HL-60 (cell line): Measurements from ENCODE around the gene VAT1L.

Experiments used
- DNase-seq, 2 experiments: peaks; one replicate each; pipeline ENCODE4 v3.0.0-alpha.2; 2010 to 2020; ENCODE audit warnings: low read depth in 1 of 2, low spot score in 1 of 2
- H3K27ac ChIP-seq: fragments of 250-450 bp; sonication (Bioruptor Pico); replicated peaks from 2 replicates; pipeline ENCODE4 v1.5.1; 2020; ENCODE audit warnings: mild to moderate bottlenecking, moderate library complexity
- H3K27me3 ChIP-seq: fragments of 250-450 bp; sonication (Bioruptor Pico); 2 replicates; pipeline ENCODE4 v1.5.1; 2021; ENCODE audit warnings: mild to moderate bottlenecking, moderate library complexity; ENCODE audit not compliant: insufficient read depth, poor library complexity, severe bottlenecking
- H3K4me3 ChIP-seq: replicated peaks from 2 replicates; pipeline ENCODE4 v1.5.1; 2011; ENCODE audit warnings: mild to moderate bottlenecking, control low read depth, low read length; ENCODE audit not compliant: insufficient read depth
- CTCF ChIP-seq: IDR thresholded peaks from one replicate; pipeline ENCODE4 v1.5.1; 2011; ENCODE audit warnings: low read length, control low read depth, inconsistent platforms; ENCODE audit not compliant: insufficient read depth
- GABPA ChIP-seq: IDR thresholded peaks from 2 replicates; pipeline ENCODE4 v1.6.1; 2012; ENCODE audit warnings: low read depth
- POLR2AphosphoS5 ChIP-seq: IDR thresholded peaks from 2 replicates; pipeline ENCODE4 v1.6.1; 2012; ENCODE audit warnings: low read depth
- REST ChIP-seq: IDR thresholded peaks from 2 replicates; pipeline ENCODE4 v1.6.1; 2012; ENCODE audit warnings: low read depth; ENCODE audit not compliant: insufficient replicate concordance
- SPI1 ChIP-seq: IDR thresholded peaks from 2 replicates; pipeline ENCODE4 v1.6.1; 2012; ENCODE audit warnings: low read depth, mild to moderate bottlenecking, borderline replicate concordance

VAT1L gene

GRCh38 chr16:77805398-77805797, 17.0 kb downstream of the VAT1L start:
- no peak overlapping the region for H3K4me3 ChIP-seq
- no peak for DNase-seq
- H3K27ac ChIP-seq: no peak overlapping the region
- TF ChIP-seq SPI1: no peak
- no peak for TF ChIP-seq REST
- TF ChIP-seq GABPA: no peak
- TF ChIP-seq POLR2AphosphoS5: no peak
- no peaks in the 10 kb centered on the region for H3K27me3 ChIP-seq

- DNase-seq: no peak
- no peak overlapping the region for H3K27ac ChIP-seq
- no peak overlapping the region for H3K4me3 ChIP-seq
- H3K27me3 ChIP-seq: no peaks in the 10 kb centered on the region
- TF ChIP-seq POLR2AphosphoS5 (no peak), GABPA (no peak), CTCF (no peak), SPI1 (no peak)
These were observed 18.7 kb downstream of the VAT1L start for GRCh38 chr16:77807021-77807420.

GRCh38 chr16:77812856-77813500, 24.6 kb downstream of the VAT1L start:
- H3K27me3 ChIP-seq: peaks cover 2% of the 10 kb centered on the region
- no peak overlapping the region for H3K4me3 ChIP-seq
- no peak overlapping the region for H3K27ac ChIP-seq
- TF ChIP-seq REST (no peak), GABPA (no peak), CTCF (no peak), POLR2AphosphoS5 (no peak), SPI1 (no peak)
- DNase-seq: no peak

GRCh38 chr16:77816293-77816692, 27.9 kb downstream of the VAT1L start:
- TF ChIP-seq SPI1: no peak
- no peak for TF ChIP-seq POLR2AphosphoS5
- TF ChIP-seq GABPA: no peak
- no peak for TF ChIP-seq CTCF
- no peak for TF ChIP-seq REST
- no peak overlapping the region for H3K4me3 ChIP-seq
- no peak for DNase-seq
- H3K27me3 ChIP-seq: peaks cover 2% of the 10 kb centered on the region
- no peak overlapping the region for H3K27ac ChIP-seq
